ENCODE data around the gene TMCC2.

TMCC2 gene

GRCh38 chr1:205232127-205232820 lies 4.5 kb downstream of the TMCC2 start:
- TF ChIP-seq FOXP2 (optimal IDR thresholded peaks at IDR 0.05; ENCODE audit: borderline replicate concordance, extremely low read depth, extremely low read length, insufficient read depth), result no peak
- TF ChIP-seq TAF1 (IDR thresholded peaks at IDR 0.05; ENCODE audit: borderline replicate concordance, insufficient read depth, low read length), result no peak
- TF ChIP-seq REST (IDR thresholded peaks at IDR 0.05; ENCODE audit: insufficient read depth in 1 of 2, low read depth in 2 of 2, low read length in 2 of 2), result no peak
- TF ChIP-seq SIN3A (IDR thresholded peaks at IDR 0.05; ENCODE audit: borderline replicate concordance, insufficient read depth, low read length), result no peak
- TF ChIP-seq POLR2AphosphoS5 (IDR thresholded peaks at IDR 0.05; ENCODE audit: low read depth, low read length), result no peak

- TF ChIP-seq POLR2AphosphoS5 (IDR thresholded peaks at IDR 0.05; ENCODE audit: low read depth, low read length) (no peak), REST (IDR thresholded peaks at IDR 0.05; ENCODE audit: insufficient read depth in 1 of 2, low read depth in 2 of 2, low read length in 2 of 2) (no peak), FOXP2 (optimal IDR thresholded peaks at IDR 0.05; ENCODE audit: borderline replicate concordance, extremely low read depth, extremely low read length, insufficient read depth) (no peak), TAF1 (IDR thresholded peaks at IDR 0.05; ENCODE audit: borderline replicate concordance, insufficient read depth, low read length) (no peak), SIN3A (IDR thresholded peaks at IDR 0.05; ENCODE audit: borderline replicate concordance, insufficient read depth, low read length) (no peak)
Observed at GRCh38 chr1:205232945-205233397, 5.2 kb downstream of the TMCC2 start.

GRCh38 chr1:205235951-205236350 lies 8.2 kb downstream of the TMCC2 start:
- TF ChIP-seq SIN3A (IDR thresholded peaks at IDR 0.05; ENCODE audit: borderline replicate concordance, insufficient read depth, low read length) (no peak), FOXP2 (optimal IDR thresholded peaks at IDR 0.05; ENCODE audit: borderline replicate concordance, extremely low read depth, extremely low read length, insufficient read depth) (no peak), REST (IDR thresholded peaks at IDR 0.05; ENCODE audit: insufficient read depth in 1 of 2, low read depth in 2 of 2, low read length in 2 of 2) (no peak), TAF1 (IDR thresholded peaks at IDR 0.05; ENCODE audit: borderline replicate concordance, insufficient read depth, low read length) (no peak)

GRCh38 chr1:205236526-205236925 lies 8.8 kb downstream of the TMCC2 start:
- TF ChIP-seq TAF1 (IDR thresholded peaks at IDR 0.05; ENCODE audit: borderline replicate concordance, insufficient read depth, low read length) (no peak), SIN3A (IDR thresholded peaks at IDR 0.05; ENCODE audit: borderline replicate concordance, insufficient read depth, low read length) (no peak), FOXP2 (optimal IDR thresholded peaks at IDR 0.05; ENCODE audit: borderline replicate concordance, extremely low read depth, extremely low read length, insufficient read depth) (no peak), REST (IDR thresholded peaks at IDR 0.05; ENCODE audit: insufficient read depth in 1 of 2, low read depth in 2 of 2, low read length in 2 of 2) (no peak), POLR2AphosphoS5 (IDR thresholded peaks at IDR 0.05; ENCODE audit: low read depth, low read length) (no peak)
